HG02981 (cell line): ENCODE results near the gene POLR1A.
A peak's percentile ranks its signal among the peaks of the same experiment; 100 is the strongest.

Experiments used
- ATAC-seq: cut with Tn5 transposase; IDR thresholded peaks from one replicate; pipeline ENCODE4 v1.9.1; 2021; ENCODE audit warnings: mild to moderate bottlenecking, moderate library complexity; ENCODE audit not compliant: unreplicated experiment

Gene POLR1A

GRCh38 chr2:86038291-86039081, 67.2 kb downstream of the POLR1A start:
- ATAC-seq, result peak; percentile 39

GRCh38 chr2:86037795-86038192, 67.9 kb downstream of the POLR1A start:
- ATAC-seq, result no peak

GRCh38 chr2:86037141-86037794, 68.4 kb downstream of the POLR1A start:
- no peak for ATAC-seq

- ATAC-seq, result no peak
Observed at GRCh38 chr2:86036669-86037138, 69.0 kb downstream of the POLR1A start.

DNA sequence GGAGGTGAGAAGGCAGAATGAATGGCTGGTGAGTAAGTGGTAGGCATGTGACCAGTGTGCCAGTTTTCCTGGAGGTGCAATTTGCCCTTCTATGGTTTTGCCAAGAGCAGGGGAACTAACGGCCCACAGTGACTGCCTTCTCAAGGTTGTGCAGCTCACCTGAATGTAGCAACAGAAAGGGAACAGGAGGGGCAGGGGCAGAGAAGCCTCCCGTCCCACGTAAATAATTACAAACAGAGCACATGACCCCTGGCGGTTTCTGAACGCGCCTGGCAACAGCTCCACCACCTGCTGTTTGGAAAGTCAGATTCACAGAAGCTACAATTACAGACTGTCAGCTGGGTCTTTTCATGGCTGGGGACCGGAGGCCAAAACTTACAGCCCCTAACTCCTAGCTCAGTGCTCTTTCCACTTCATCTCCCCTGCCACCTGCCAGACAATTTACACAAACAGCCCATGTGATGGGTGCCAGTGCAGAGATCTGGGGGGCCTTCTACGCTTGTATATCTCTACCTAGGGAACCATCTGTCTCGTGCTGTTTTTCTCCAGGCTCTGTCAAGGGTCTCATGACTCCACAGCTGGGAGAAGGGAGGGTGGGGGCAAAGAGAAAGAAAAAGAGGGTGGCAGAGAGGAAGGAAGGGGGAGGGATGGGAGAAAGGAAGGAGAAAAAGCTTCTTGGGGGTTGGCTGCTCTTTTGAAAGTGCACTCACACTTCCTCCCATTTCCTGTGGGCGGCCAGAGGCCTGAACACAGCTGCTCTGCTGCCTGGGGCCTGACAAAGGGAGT, 69.6 kb downstream of the POLR1A start:
- peak; percentile 61 for ATAC-seq

- ATAC-seq, result no peak
Observed at GRCh38 chr2:86035376-86035882, 70.3 kb downstream of the POLR1A start.

DNA sequence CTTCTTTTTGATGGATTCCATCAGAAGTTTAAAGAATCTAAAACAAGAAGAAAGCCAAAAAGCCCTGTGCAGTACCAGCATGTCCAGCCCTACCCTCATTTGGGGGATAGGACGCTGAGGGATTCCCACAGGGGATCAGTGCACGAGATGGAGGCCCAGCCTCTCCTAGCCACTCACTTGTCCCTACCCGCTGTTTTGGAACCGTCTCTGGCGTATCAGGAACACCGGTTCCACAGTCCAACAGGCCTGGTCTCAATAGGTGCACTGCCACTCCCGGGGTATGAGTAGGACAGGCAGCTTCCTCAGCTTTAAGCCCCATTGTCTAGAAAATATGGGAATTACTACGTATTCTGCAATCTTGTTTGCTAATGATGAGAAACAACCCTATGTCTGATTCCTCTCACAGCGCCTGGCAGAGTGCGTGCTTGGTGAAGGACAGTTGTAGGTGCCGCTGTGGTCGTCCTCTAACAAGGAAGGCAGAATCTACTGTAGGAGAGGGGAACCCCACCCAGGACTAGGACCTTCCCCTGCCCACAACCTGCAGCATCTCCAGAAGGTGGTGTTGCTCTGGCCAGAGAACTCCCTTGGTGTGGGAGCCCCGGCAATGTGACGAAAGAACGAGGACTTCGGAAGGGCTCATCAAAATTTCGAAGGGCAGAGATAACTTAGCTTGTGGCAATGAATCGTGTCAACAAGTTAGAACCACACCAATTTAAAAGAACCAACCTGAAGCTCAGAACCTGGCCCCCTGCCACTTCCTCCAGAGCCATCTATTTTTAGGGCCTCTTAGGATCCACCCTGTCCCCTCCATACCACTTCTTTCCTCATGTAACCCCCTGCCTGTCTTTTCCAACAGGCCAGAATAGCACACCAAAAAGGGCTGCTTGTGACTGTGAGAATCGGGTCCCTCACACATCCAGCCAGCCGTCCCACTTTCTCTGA, 71.7 kb downstream of the POLR1A start:
- no peak for ATAC-seq

- no peak for ATAC-seq
Observed at GRCh38 chr2:86032861-86033595, 72.7 kb downstream of the POLR1A start.

- ATAC-seq, result no peak
Observed at GRCh38 chr2:86031606-86032005, 74.1 kb downstream of the POLR1A start.

GRCh38 chr2:86031151-86031550, 74.5 kb downstream of the POLR1A start:
- ATAC-seq, result no peak

DNA sequence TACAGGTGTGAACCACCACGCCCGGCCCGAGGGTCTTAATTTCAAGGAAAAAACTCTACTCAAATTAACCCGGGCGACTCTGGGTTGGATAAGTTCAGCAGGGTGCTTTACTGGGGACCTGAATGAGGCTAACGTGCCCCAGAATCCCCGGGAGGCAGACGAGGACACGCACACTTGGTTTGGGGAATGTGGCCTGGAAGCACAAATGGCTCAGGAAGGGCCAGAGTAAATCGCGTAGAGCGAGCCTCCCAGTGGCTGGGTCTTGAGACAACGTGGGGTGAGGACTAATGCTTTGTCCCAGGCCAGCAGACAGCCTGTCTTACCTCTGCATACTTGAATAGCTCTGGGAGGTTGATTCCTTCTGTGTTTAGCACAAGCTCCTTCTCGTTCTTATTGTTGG, 75.8 kb downstream of the POLR1A start:
- no peak for ATAC-seq

DNA sequence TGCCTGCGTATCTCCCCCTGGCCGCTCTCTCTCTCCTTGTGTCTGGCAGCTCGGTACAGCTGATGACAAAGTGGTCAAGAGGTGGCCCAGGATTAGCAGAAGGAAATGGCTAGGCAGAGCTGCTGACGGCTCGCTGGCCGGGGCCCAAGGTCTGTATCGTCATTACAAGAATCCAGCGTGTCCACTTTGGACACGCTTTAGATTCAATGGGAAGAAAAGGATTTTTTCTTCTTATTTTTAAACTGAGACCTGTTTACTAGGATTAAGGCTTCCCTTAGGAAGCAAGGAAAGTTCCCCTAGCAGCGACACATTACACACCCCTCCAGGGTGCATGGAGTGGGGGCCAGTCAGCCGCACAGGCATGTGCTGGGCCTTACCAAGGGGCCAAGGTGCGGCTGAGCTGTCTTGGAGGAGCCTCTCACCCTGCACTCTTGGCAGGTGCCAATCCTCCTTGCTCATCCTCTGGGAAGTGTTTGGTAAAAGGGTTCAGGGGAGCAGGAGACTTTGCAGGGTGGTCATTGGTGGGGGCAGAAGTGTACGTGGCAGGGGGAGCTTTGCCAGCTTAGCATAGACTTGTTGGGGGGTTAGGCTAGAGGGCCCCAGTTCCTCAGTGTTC, 76.8 kb downstream of the POLR1A start:
- no peak for ATAC-seq

DNA sequence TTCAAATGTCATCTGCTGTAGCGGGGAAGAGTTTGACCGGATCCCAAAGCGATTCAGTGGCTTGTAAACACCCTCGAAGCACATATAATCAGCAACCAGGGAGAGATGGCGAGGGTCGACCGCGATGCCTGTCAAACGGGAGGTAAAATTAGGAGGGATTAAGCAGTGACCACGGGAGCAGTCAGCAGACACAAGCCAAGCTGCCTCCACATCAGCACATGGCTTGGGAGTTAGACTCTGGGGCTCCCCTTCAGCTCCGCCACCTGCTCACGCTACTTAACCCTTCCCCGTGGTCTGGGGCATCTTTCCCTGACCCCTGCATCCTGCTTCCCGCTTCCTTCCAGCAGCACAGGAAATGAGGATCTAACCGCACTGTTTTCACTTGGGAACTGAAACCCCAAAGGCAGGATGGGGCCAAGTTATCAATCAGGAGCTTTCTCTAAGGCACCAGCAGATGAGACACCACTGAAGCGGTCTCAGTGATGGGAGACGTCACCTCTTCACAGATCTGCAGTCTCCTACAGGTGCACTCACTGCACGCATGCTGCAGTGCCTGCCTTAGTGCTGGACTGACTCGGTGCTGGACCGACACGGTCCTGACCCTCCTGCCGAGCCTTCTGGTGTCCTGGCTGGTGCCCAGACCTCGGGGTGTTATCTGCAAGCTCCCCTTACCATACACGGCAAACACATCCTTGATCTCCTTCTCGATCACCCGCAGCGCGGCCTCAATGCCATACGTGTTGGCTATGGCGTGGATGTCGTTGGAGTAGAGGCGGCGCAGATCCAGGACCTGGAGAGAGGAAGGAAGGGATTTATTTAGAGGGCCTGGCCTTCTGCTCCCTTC, 77.5 kb downstream of the POLR1A start:
- ATAC-seq, result no peak

DNA sequence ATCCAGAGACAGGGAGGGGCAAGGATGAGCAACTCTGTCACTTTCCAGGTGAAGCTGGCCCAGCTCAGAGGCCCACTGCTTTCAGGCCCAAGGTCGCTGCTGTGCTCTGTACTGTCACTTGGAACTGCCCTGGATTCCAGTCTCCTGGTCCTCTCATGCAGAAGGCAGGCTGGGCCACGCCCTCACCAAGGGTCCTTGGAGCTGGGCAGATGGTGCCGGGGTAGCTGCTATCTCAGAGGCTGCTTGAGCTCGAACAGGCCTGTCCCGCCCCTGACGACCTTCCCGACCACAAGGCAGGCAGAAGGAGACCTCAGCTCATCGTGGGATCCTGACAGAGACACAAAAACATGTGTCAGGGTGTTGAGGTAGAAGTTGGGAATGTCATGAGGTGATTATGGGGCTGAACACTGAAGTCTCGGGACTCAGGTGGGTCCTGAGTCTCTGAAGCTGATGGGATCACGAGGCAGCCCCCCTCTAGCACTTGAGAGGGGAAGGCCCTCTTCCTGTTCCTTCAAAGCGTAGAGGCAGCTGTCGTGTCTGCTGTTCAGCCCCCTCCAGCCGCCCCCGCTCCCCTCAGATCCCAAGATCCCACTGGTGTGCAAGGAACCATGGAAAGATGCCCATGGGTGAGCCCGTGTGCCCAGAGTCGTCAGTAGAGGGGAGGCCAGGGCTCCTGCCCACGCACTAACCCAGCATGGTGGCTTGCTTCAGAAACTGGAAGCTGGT, 78.3 kb downstream of the POLR1A start:
- ATAC-seq, result no peak

DNA sequence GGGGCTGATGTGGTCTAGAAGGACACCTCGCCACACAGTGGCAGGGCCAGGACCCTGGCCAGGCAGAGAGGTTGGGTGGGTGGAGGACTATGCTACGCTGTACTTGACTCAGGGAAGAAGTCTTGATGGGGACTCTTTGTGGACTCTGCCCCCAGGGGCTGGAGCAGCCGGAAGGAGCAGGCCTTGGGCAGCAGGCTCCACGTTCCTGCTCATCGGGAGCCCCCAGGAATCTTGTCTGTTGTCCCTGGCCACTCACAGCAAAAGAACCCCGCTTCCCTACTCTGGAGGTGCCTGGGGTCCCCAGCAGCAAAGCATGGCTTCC, 79.0 kb downstream of the POLR1A start:
- ATAC-seq, result no peak

- no peak for ATAC-seq
Observed at GRCh38 chr2:86025976-86026743, 79.5 kb downstream of the POLR1A start.

- ATAC-seq, result no peak
Observed at GRCh38 chr2:86025229-86025820, 80.4 kb downstream of the POLR1A start.
